Endothelial cell of umbilical vein (primary cell): ENCODE measurements around the gene RNF126. TPM values are rescaled to one million over a fixed set of nuclear protein-coding genes. Genes with fewer than 3 reads are reported as not detected.

Experiments used
- BruUV-seq: library from RNA; stranded (reverse); fragments of 400-500 nt; replicated peaks from 2 replicates; lab custom pipeline; 2021; lab: Mats Ljungman, UMichigan
- CTCF ChIA-PET: fragments of 300-600, 350-600 bp; sonication (Branson Sonifier 250); formaldehyde crosslinking; loops from one replicate; lab custom pipeline; 2021; ENCODE audit warnings: antibody characterized with exemption, inconsistent platforms; lab: Charles Lee
- POLR2A ChIA-PET: fragments of 300-600, 350-600 bp; sonication (Branson Sonifier 250); formaldehyde crosslinking; loops from one replicate; lab custom pipeline; 2021; ENCODE audit warnings: antibody characterized with exemption, inconsistent platforms; lab: Charles Lee
- DNase-seq: peaks from one replicate; pipeline ENCODE4 v3.0.0-alpha.2; 2011; ENCODE audit warnings: low read depth, low spot score
- FAIRE-seq: peaks from 2 replicates; lab custom pipeline; 2011; peaks lifted over from hg19 to GRCh38; lab: Jason Lieb, UNC
- H2AFZ ChIP-seq: 2 replicates; pipeline ENCODE4 v1.6.0; 2012; ENCODE audit warnings: low read depth, low read length, control low read depth, inconsistent platforms
- H3K27ac ChIP-seq: 2 replicates; pipeline ENCODE4 v1.5.1; 2011; ENCODE audit warnings: low read depth, mild to moderate bottlenecking, control low read depth, low read length, moderate library complexity; ENCODE audit not compliant: insufficient read depth
- H3K27me3 ChIP-seq, 2 experiments: 2 replicates each; pipeline versions ENCODE4 v1.6.0 to v1.6.1; 2011; ENCODE audit warnings: low read length in 2 of 2, mixed read lengths in 1 of 2; ENCODE audit not compliant: control insufficient read depth in 2 of 2, insufficient read depth in 2 of 2
- H3K36me3 ChIP-seq, 2 experiments: 2 replicates in 1 of 2; 3 replicates in 1 of 2; pipeline ENCODE4 v1.5.1; 2011; ENCODE audit warnings: low read length in 2 of 2, mild to moderate bottlenecking in 1 of 2, moderate library complexity in 1 of 2; ENCODE audit not compliant: control insufficient read depth in 2 of 2, insufficient read depth in 2 of 2; ENCODE audit errors: extremely low read depth in 1 of 2
- H3K4me1 ChIP-seq: 3 replicates; pipeline ENCODE4 v1.5.1; 2011; ENCODE audit warnings: mild to moderate bottlenecking, low read length; ENCODE audit not compliant: control insufficient read depth, insufficient read depth; ENCODE audit errors: extremely low read depth
- H3K4me2 ChIP-seq: 2 replicates; pipeline ENCODE4 v1.6.1; 2011; ENCODE audit warnings: low read length, control low read depth, mixed read lengths; ENCODE audit not compliant: insufficient read depth
- H3K4me3 ChIP-seq, 3 experiments: fragments of 200-600 bp in 1 of 3; sonication (generic), shearing (Covaris generic) in 1 of 3; replicated peaks in 1 of 3; 2 replicates each; pipeline ENCODE4 v1.5.1; 2011 to 2016; ENCODE audit warnings: control low read depth in 3 of 3, low read length in 3 of 3, mild to moderate bottlenecking in 2 of 3, inconsistent platforms in 1 of 3, low read depth in 1 of 3, moderate library complexity in 1 of 3; ENCODE audit not compliant: insufficient read depth in 1 of 3
- H3K79me2 ChIP-seq: 2 replicates; pipeline ENCODE4 v1.6.0; 2012; ENCODE audit warnings: low read length, inconsistent platforms; ENCODE audit not compliant: control insufficient read depth, insufficient read depth
- H3K9ac ChIP-seq: replicated peaks from 2 replicates; pipeline ENCODE3; 2011; ENCODE audit warnings: low read length, control low read depth; ENCODE audit not compliant: insufficient read depth; ENCODE audit errors: extremely low read depth
- H3K9me1 ChIP-seq: replicated peaks from 3 replicates; pipeline ENCODE4 v1.6.0; 2011; ENCODE audit warnings: mild to moderate bottlenecking, low read length; ENCODE audit not compliant: control insufficient read depth, insufficient read depth; ENCODE audit errors: extremely low read depth
- H3K9me3 ChIP-seq: replicated peaks from 2 replicates; pipeline ENCODE4 v1.5.1; 2012; ENCODE audit warnings: low read length, inconsistent platforms; ENCODE audit not compliant: control insufficient read depth, insufficient read depth
- H4K20me1 ChIP-seq: replicated peaks from 2 replicates; pipeline ENCODE3; 2011; ENCODE audit warnings: mild to moderate bottlenecking, low read length; ENCODE audit not compliant: control insufficient read depth, insufficient read depth; ENCODE audit errors: extremely low read depth
- EZH2 ChIP-seq: IDR thresholded peaks from 2 replicates; pipeline ENCODE4 v1.6.1; 2012; ENCODE audit warnings: borderline replicate concordance, low read depth, mild to moderate bottlenecking, moderate library complexity, low read length, inconsistent platforms; ENCODE audit not compliant: severe bottlenecking
- FOS ChIP-seq: IDR thresholded peaks from 2 replicates; pipeline ENCODE4 v1.6.1; 2011; ENCODE audit warnings: mild to moderate bottlenecking, low read length, moderate library complexity, borderline replicate concordance; ENCODE audit not compliant: insufficient read depth
- GATA2 ChIP-seq: IDR thresholded peaks from 2 replicates; pipeline ENCODE4 v1.7.0; 2011; ENCODE audit warnings: low read depth, mild to moderate bottlenecking, moderate library complexity, mixed read lengths, low read length; ENCODE audit not compliant: insufficient read length, insufficient read depth
- JUN ChIP-seq: IDR thresholded peaks from 2 replicates; pipeline ENCODE4 v1.6.1; 2011; ENCODE audit warnings: borderline replicate concordance, low read depth; ENCODE audit not compliant: insufficient read length, insufficient read depth
- MYC ChIP-seq: IDR thresholded peaks from one replicate; pipeline ENCODE4 v1.6.1; 2011; ENCODE audit warnings: mild to moderate bottlenecking, low read depth, low read length
- POLR2A ChIP-seq: IDR thresholded peaks from 2 replicates; pipeline ENCODE4 v1.6.1; 2012; ENCODE audit warnings: low read depth, mild to moderate bottlenecking, control low read depth, low read length
- POLR2AphosphoS5 ChIP-seq: IDR thresholded peaks from 2 replicates; pipeline ENCODE4 v1.6.1; 2012; ENCODE audit warnings: low read depth, mild to moderate bottlenecking, control low read depth, low read length, moderate library complexity; ENCODE audit not compliant: insufficient read depth
- dilution Hi-C: fragments of 300-500 bp; cut with MboI; formaldehyde crosslinking; loops from one replicate; pipeline ENCODE4 v1.15.0; 2019; ENCODE audit warnings: low sequenced_read_pairs; ENCODE audit not compliant: extremely low pct_ligation_motif_present
- intact Hi-C: fragments of 100-400 bp; cut with micrococcal nuclease; formaldehyde crosslinking; loops from one replicate; pipeline ENCODE4 v1.10.0; 2022
- polyA plus RNA-seq, 4 experiments: library from polyadenylated mRNA; depleted of rRNA in 3 of 4; stranded (reverse) in 3 of 4; unstranded in 1 of 4; fragments of >200 nt; gene quantifications; 2 replicates each; pipeline versions ENCODE4 v1.2.1 to v1.2.3, GENCODE V29; 2011 to 2012; ENCODE audit warnings: missing spikeins in 1 of 4
- total RNA-seq: library from RNA; stranded (reverse); gene quantifications from 2 replicates; pipeline ENCODE4 v1.2.3, GENCODE V29; 2021
- TF ChIP-seq, protein P1 (sequence below), 2 donors: IDR thresholded peaks; 1 replicate in 1 of 2; 2 replicates in 1 of 2; pipeline ENCODE4 v1.5.1; 2011; ENCODE audit warnings: low read length in 2 of 2, mild to moderate bottlenecking in 2 of 2, moderate library complexity in 2 of 2, control low read depth in 1 of 2, inconsistent platforms in 1 of 2, low read depth in 1 of 2; ENCODE audit not compliant: insufficient read depth in 1 of 2; ENCODE audit errors: extremely low read depth in 1 of 2
- TF ChIP-seq, protein P2 (sequence below): IDR thresholded peaks from 2 replicates; pipeline ENCODE4 v1.6.1; 2011; ENCODE audit not compliant: insufficient read depth, insufficient read length

Gene RNF126
- total and polyA plus RNA-seq, 2 donors (not counting 3 experiments of a cell fraction or from before 2014, with no cell fraction given): 19.2 to 61.3 TPM

DNA sequence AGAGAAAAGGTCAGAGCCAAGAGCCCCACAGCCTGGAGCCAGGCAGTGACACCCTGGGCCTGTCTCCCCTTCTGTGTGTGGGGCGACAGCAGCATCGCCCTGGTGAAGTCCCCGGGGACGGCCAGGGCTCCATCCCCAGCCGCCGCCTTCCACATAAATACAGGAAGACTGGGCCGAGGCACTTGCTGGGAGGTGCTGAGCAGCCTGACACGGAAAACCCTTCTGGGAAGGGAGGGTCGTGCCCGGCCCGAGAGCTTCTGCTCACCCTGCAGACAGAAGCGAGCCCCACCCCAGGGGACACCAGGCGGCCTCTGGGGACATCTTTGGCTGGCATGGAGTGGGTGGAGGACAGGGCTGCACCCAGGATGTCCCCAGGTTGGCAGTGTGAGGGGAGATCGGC, 18.2 kb downstream of the RNF126 start:
- intact Hi-C loops: no loop called here
- no peak for TF ChIP-seq GATA2
- TF ChIP-seq POLR2A: no peak
- TF ChIP-seq JUN: no peak
- TF ChIP-seq EZH2: no peak
- no peak for TF ChIP-seq MYC
- no peak for TF ChIP-seq POLR2AphosphoS5
- no peak for TF ChIP-seq FOS

DNA sequence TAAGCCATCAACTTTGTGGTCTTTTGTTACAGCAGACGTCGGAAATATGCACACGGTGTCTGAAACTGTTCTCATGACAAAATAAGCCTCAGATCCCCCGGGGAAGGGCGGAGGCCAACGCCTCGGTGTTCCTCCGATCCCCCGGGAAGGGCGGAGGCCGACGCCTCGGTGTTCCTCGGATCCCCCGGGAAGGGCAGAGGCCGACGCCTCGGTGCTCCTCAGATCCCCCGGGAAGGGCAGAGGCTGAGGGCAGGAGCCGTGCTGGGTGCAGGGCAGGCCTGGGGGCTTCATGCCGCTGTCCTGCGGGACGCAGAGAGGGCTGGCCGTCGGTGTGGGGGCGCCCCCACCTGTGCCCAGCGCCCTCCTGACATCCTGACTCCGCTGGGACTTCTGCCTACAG, 18.7 kb downstream of the RNF126 start:
- no peak overlapping the region for H3K4me2 ChIP-seq
- no peaks in the 10 kb centered on the region for H3K9me1 ChIP-seq
- H3K36me3 ChIP-seq: peaks cover 5 to 14% of the 10 kb centered on the region in 2 experiments
- H4K20me1 ChIP-seq: no peaks in the 10 kb centered on the region
- H3K4me1 ChIP-seq: peaks cover under 1% of the 10 kb centered on the region
- H3K9me3 ChIP-seq: no peaks in the 10 kb centered on the region
- ChIA-PET POLR2A (no interaction called here), CTCF (no interaction called here)
- H3K27ac ChIP-seq: no peak overlapping the region
- FAIRE-seq (no peak), DNase-seq (no peak)
- no peaks in the 10 kb centered on the region for H3K79me2 ChIP-seq
- no TSS peak for BruUV-seq
- no peaks in the 10 kb centered on the region for H3K27me3 ChIP-seq
- dilution Hi-C loops: no loop called here
- intact Hi-C loops: no loop called here
- H2AFZ ChIP-seq: no peak overlapping the region
- H3K4me3 ChIP-seq: no peak overlapping the region
- TF ChIP-seq FOS (no peak), POLR2AphosphoS5 (no peak), POLR2A (no peak), GATA2 (no peak), MYC (no peak), EZH2 (no peak), JUN (no peak)
- TF ChIP-seq, protein P1, sequence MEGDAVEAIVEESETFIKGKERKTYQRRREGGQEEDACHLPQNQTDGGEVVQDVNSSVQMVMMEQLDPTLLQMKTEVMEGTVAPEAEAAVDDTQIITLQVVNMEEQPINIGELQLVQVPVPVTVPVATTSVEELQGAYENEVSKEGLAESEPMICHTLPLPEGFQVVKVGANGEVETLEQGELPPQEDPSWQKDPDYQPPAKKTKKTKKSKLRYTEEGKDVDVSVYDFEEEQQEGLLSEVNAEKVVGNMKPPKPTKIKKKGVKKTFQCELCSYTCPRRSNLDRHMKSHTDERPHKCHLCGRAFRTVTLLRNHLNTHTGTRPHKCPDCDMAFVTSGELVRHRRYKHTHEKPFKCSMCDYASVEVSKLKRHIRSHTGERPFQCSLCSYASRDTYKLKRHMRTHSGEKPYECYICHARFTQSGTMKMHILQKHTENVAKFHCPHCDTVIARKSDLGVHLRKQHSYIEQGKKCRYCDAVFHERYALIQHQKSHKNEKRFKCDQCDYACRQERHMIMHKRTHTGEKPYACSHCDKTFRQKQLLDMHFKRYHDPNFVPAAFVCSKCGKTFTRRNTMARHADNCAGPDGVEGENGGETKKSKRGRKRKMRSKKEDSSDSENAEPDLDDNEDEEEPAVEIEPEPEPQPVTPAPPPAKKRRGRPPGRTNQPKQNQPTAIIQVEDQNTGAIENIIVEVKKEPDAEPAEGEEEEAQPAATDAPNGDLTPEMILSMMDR (IDR thresholded peaks at IDR 0.05; ENCODE audit: extremely low read depth in 1 of 2, insufficient read depth in 1 of 2, low read depth in 1 of 2, low read length in 2 of 2): no peak
- TF ChIP-seq, protein P2, sequence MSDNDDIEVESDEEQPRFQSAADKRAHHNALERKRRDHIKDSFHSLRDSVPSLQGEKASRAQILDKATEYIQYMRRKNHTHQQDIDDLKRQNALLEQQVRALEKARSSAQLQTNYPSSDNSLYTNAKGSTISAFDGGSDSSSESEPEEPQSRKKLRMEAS: no peak
- no peak overlapping the region for H3K9ac ChIP-seq

More for the DNA sequence above, 18.2 kb downstream of the RNF126 start:
- Histone ChIP-seq H3K36me3 (peaks cover 8 to 17% of the 10 kb centered on the region in 2 experiments), H3K4me1 (no peaks in the 10 kb centered on the region), H3K79me2 (no peaks in the 10 kb centered on the region), H3K9me1 (no peaks in the 10 kb centered on the region), H3K9me3 (no peaks in the 10 kb centered on the region), H2AFZ (no peak overlapping the region), H3K4me3 (no peak overlapping the region), H3K9ac (no peak overlapping the region), H3K4me2 (no peak overlapping the region), H3K27me3 (no peaks in the 10 kb centered on the region), H4K20me1 (no peaks in the 10 kb centered on the region), H3K27ac (no peak overlapping the region)
- dilution Hi-C loops: no loop called here
- CTCF ChIA-PET: interaction anchor here (1.1 kb wide), 1 partner anchor 61 kb away, joined by 3 read pairs; no protein-coding TSS in a partner anchor
- no peak for FAIRE-seq
- no TSS peak for BruUV-seq
- no peak for DNase-seq
- POLR2A ChIA-PET: no interaction called here
